DND-41 (cell line): Measurements from ENCODE around the gene XPR1.
"Not testable (repeated sequence)": the region's sequence is repeated elsewhere in the genome, so short reads cannot be mapped to it uniquely, and the experiment has no call there.

ENCODE experiments used
- ATAC-seq: fragments of 200-7000 bp; cut with Tn5 transposase; 3 replicates; pipeline ENCODE4 v1.9.1; 2021; ENCODE audit warnings: low read depth; ENCODE audit not compliant: insufficient read depth
- DNase-seq: peaks from one replicate; pipeline ENCODE4 v3.0.0-alpha.2; 2020
- H2AFZ ChIP-seq: 2 replicates; pipeline ENCODE4 v1.6.0; 2012; ENCODE audit warnings: low read depth, low read length
- H3K27ac ChIP-seq: 2 replicates; pipeline ENCODE4 v1.5.1; 2012; ENCODE audit warnings: low read length, inconsistent platforms
- H3K27me3 ChIP-seq: fragments of 200-600 bp; sonication (generic); 2 replicates; pipeline ENCODE4 v1.6.0; 2012; ENCODE audit warnings: low read length, mild to moderate bottlenecking, inconsistent platforms; ENCODE audit not compliant: insufficient read depth, poor library complexity
- H3K36me3 ChIP-seq: 2 replicates; pipeline ENCODE4 v1.5.1; 2012; ENCODE audit warnings: low read length, inconsistent platforms; ENCODE audit not compliant: insufficient read depth
- H3K4me1 ChIP-seq: 2 replicates; pipeline ENCODE4 v1.5.1; 2012; ENCODE audit warnings: mild to moderate bottlenecking, low read length; ENCODE audit not compliant: insufficient read depth
- H3K4me2 ChIP-seq: 2 replicates; pipeline ENCODE4 v1.6.0; 2012; ENCODE audit warnings: mild to moderate bottlenecking, moderate library complexity, low read length, inconsistent platforms; ENCODE audit not compliant: insufficient read depth
- H3K4me3 ChIP-seq, 2 experiments: fragments of 200-600 bp in 1 of 2; shearing (Covaris generic) in 1 of 2; 2 replicates each; pipeline ENCODE4 v1.5.1; 2012 to 2016; ENCODE audit warnings: inconsistent platforms in 2 of 2, low read length in 2 of 2, mild to moderate bottlenecking in 2 of 2, low read depth in 1 of 2, moderate library complexity in 1 of 2
- H3K79me2 ChIP-seq: 2 replicates; pipeline ENCODE4 v1.6.0; 2012; ENCODE audit warnings: low read length, inconsistent platforms; ENCODE audit not compliant: insufficient read depth
- H3K9ac ChIP-seq: 2 replicates; pipeline ENCODE4 v1.6.0; 2012; ENCODE audit warnings: low read depth, mild to moderate bottlenecking, inconsistent platforms, low read length, moderate library complexity
- H3K9me3 ChIP-seq: 2 replicates; pipeline ENCODE4 v1.5.1; 2012; ENCODE audit warnings: low read length, moderate library complexity, mild to moderate bottlenecking, inconsistent platforms; ENCODE audit not compliant: insufficient read depth, severe bottlenecking
- H4K20me1 ChIP-seq: 2 replicates; pipeline ENCODE4 v1.6.0; 2012; ENCODE audit warnings: low read length; ENCODE audit not compliant: insufficient read depth
- CTCF ChIP-seq: IDR thresholded peaks from 2 replicates; pipeline ENCODE4 v1.5.1; 2012; ENCODE audit warnings: borderline replicate concordance, low read length, moderate library complexity, mild to moderate bottlenecking; ENCODE audit not compliant: poor library complexity, severe bottlenecking; ENCODE audit errors: extremely low read depth
- EZH2 ChIP-seq: IDR thresholded peaks from 3 replicates; pipeline ENCODE4 v1.6.1; 2012; ENCODE audit warnings: borderline replicate concordance, low read depth, mild to moderate bottlenecking, moderate library complexity, low read length, inconsistent platforms; ENCODE audit not compliant: severe bottlenecking

The XPR1 gene

GRCh38 chr1:180720753-180721152 lies 88.9 kb downstream of the XPR1 start:
- Histone ChIP-seq H3K36me3 (no peaks in the 10 kb centered on the region), H3K79me2 (no peaks in the 10 kb centered on the region), H3K27me3 (no peaks in the 10 kb centered on the region), H3K9me3 (no peaks in the 10 kb centered on the region), H2AFZ (no peak overlapping the region), H3K4me1 (no peaks in the 10 kb centered on the region), H4K20me1 (no peaks in the 10 kb centered on the region; the same call in 1 of the 2 replicates), H3K9ac (no peak overlapping the region), H3K4me2 (no peak overlapping the region), H3K27ac (no peak overlapping the region), H3K4me3 (no peak overlapping the region)
- TF ChIP-seq EZH2 = no peak
- TF ChIP-seq CTCF = no peak
- DNase-seq (no peak), ATAC-seq (no peak)

GRCh38 chr1:180722586-180722985 lies 90.8 kb downstream of the XPR1 start:
- no peak overlapping the region for H3K4me2 ChIP-seq
- H3K27me3 ChIP-seq = no peaks in the 10 kb centered on the region
- no peak overlapping the region for H3K9ac ChIP-seq
- ATAC-seq (no peak), DNase-seq (no peak)
- H3K4me3 ChIP-seq = no peak overlapping the region
- H3K27ac ChIP-seq = no peak overlapping the region
- no peaks in the 10 kb centered on the region for H3K4me1 ChIP-seq
- H3K79me2 ChIP-seq = no peaks in the 10 kb centered on the region
- no peaks in the 10 kb centered on the region for H3K36me3 ChIP-seq
- H3K9me3 ChIP-seq = no peaks in the 10 kb centered on the region
- no peaks in the 10 kb centered on the region; the same call in 1 of the 2 replicates for H4K20me1 ChIP-seq
- H2AFZ ChIP-seq = no peak overlapping the region
- TF ChIP-seq CTCF (no peak), EZH2 (no peak)

- Histone ChIP-seq H3K4me2 (no peak overlapping the region), H3K79me2 (no peaks in the 10 kb centered on the region), H3K4me1 (no peaks in the 10 kb centered on the region), H3K36me3 (no peaks in the 10 kb centered on the region), H3K27me3 (no peaks in the 10 kb centered on the region), H4K20me1 (no peaks in the 10 kb centered on the region; the same call in 1 of the 2 replicates), H3K4me3 (no peak overlapping the region), H3K9me3 (no peaks in the 10 kb centered on the region), H3K27ac (no peak overlapping the region), H3K9ac (no peak overlapping the region), H2AFZ (no peak overlapping the region)
- DNase-seq (no peak), ATAC-seq (no peak)
- TF ChIP-seq EZH2 (no peak), CTCF (no peak)
These were observed 92.2 kb downstream of the XPR1 start for GRCh38 chr1:180724055-180724454.

GRCh38 chr1:180726024-180726423 lies 94.2 kb downstream of the XPR1 start:
- DNase-seq, H3K9ac ChIP-seq, H3K27ac ChIP-seq, H3K9me3 ChIP-seq, H3K4me1 ChIP-seq, H3K4me3 ChIP-seq, H3K4me2 ChIP-seq, H3K27me3 ChIP-seq, H2AFZ ChIP-seq, H3K79me2 ChIP-seq, H4K20me1 ChIP-seq, H3K36me3 ChIP-seq, ATAC-seq: not testable (repeated sequence)

GRCh38 chr1:180727751-180728150 lies 95.9 kb downstream of the XPR1 start:
- H3K4me2 ChIP-seq, H3K79me2 ChIP-seq, H2AFZ ChIP-seq: not testable (repeated sequence)

More at GRCh38 chr1:180727751-180728150, 95.9 kb downstream of the XPR1 start:
- H4K20me1 ChIP-seq, H3K27ac ChIP-seq, H3K4me1 ChIP-seq, H3K36me3 ChIP-seq, DNase-seq, H3K4me3 ChIP-seq, H3K27me3 ChIP-seq, ATAC-seq, H3K9ac ChIP-seq: not testable (repeated sequence)
- H3K9me3 ChIP-seq = peaks cover 20% of the 10 kb centered on the region
